ENCODE data around the gene IDI2. TPM values are rescaled to one million over a fixed set of nuclear protein-coding genes. Genes with fewer than 3 reads are reported as not detected.

IDI2 gene
- not detected for total RNA-seq
- not detected for polyA plus RNA-seq (2013, experiment 1 of 2)
- not detected for polyA plus RNA-seq (2013, experiment 2 of 2)
- 0 to 0.20 (median 0) reads per million in 172 experiments for total RNA-seq

GRCh38 chr10:1025683-1026082, at the start of gene IDI2:
Gene IDI2, minus strand, starts transcription at chr10:1025859. Its CDS starts 1,136 bp downstream, at chr10:1024723.
- Histone ChIP-seq H3K9me3 (ENCODE audit: control insufficient read depth in 1 of 2, insufficient read depth in 1 of 2, low read length in 2 of 2) (no peaks in the 10 kb centered on the region), H3K27ac (ENCODE audit: low read depth in 1 of 2, low read length in 2 of 2) (no peak within 1 kb of the TSS), H3K36me3 (ENCODE audit: insufficient read depth, low read length) (no peaks in the 10 kb centered on the region), H3K27me3 (ENCODE audit: control insufficient read depth in 1 of 2, insufficient read depth in 2 of 2, low read length in 2 of 2) (no peaks in the 10 kb centered on the region), H3K4me3 (ENCODE audit: low read length) (no peak within 1 kb of the TSS), H3K4me1 (ENCODE audit: insufficient read depth, low read length) (no peaks in the 10 kb centered on the region)
- H3K36me3 Mint-ChIP-seq (ENCODE audit: low read depth), result no peaks in the 10 kb centered on the region
- TF ChIP-seq CTCF (IDR thresholded peaks at IDR 0.05), result no peak
- H3K9me3 Mint-ChIP-seq, result no peaks in the 10 kb centered on the region
- H3K4me1 Mint-ChIP-seq (ENCODE audit: low read depth), result no peaks in the 10 kb centered on the region
- H3K27me3 Mint-ChIP-seq, result no peaks in the 10 kb centered on the region
- no peak for DNase-seq
- ATAC-seq (ENCODE audit: poor library complexity), result no peak
- no peak within 1 kb of the TSS for H3K4me3 Mint-ChIP-seq
- intact Hi-C loops (cut with DNase I, micrococcal nuclease), result no loop called here
- ChIA-PET POLR2A (interaction anchor here (0.9 kb wide), 1 partner anchor 23 kb away, joined by 3 read pairs; the partner anchor contains the start of gene IDI1), CTCF (no interaction called here)
- H3K27ac Mint-ChIP-seq, result no peak within 1 kb of the TSS

- peaks cover 5% of the 10 kb centered on the region for H3K4me1 ChIP-seq (ENCODE audit: insufficient read depth, low read length)
- H3K36me3 ChIP-seq (ENCODE audit: insufficient read depth, low read length), result peaks cover 44% of the 10 kb centered on the region
- ChIA-PET POLR2A (interaction anchor here (1.8 to 2.7 kb wide), 3 partner anchors 12 to 25 kb away, joined by 5 to 9 read pairs (median 6); partner anchors contain the start of genes IDI1 and WDR37), CTCF (interaction anchor here (0.7 to 1.6 kb wide), 3 partner anchors 11 to 25 kb away, joined by 3 to 6 read pairs (median 3); partner anchors contain the start of gene IDI1)
- no peaks in the 10 kb centered on the region for H3K9me3 ChIP-seq (ENCODE audit: control insufficient read depth in 1 of 2, insufficient read depth in 1 of 2, low read length in 2 of 2)
- Mint-ChIP-seq H3K27ac (peak overlapping the region; percentile 5), H3K4me1 (ENCODE audit: low read depth) (peaks cover 21% of the 10 kb centered on the region), H3K27me3 (no peaks in the 10 kb centered on the region), H3K4me3 (no peak overlapping the region), H3K9me3 (no peaks in the 10 kb centered on the region), H3K36me3 (ENCODE audit: low read depth) (peaks cover 65% of the 10 kb centered on the region)
- DNase-seq (peak in 4 of 14 experiments; percentile 9 to 41 (median 36)), ATAC-seq (ENCODE audit: poor library complexity) (no peak)
- intact Hi-C loops (cut with DNase I, micrococcal nuclease), result loop anchor here in 1 of 2 experiments (1.0 to 10.0 kb wide), 2 partner anchors 25 to 250 kb away; no protein-coding TSS in a partner anchor
- H3K27me3 ChIP-seq (ENCODE audit: control insufficient read depth in 1 of 2, insufficient read depth in 2 of 2, low read length in 2 of 2), result no peaks in the 10 kb centered on the region
- peak; percentile 18 for TF ChIP-seq CTCF (IDR thresholded peaks at IDR 0.05)
- no peak overlapping the region for H3K27ac ChIP-seq (ENCODE audit: low read depth in 1 of 2, low read length in 2 of 2)
- H3K4me3 ChIP-seq (ENCODE audit: low read length), result no peak overlapping the region
These were observed 49.2 kb upstream of the IDI2 start for GRCh38 chr10:1074748-1075308.

- Mint-ChIP-seq H3K36me3 (ENCODE audit: low read depth) (peaks cover 59% of the 10 kb centered on the region), H3K4me3 (no peak overlapping the region), H3K4me1 (ENCODE audit: low read depth) (peaks cover 27% of the 10 kb centered on the region), H3K27me3 (no peaks in the 10 kb centered on the region), H3K9me3 (no peaks in the 10 kb centered on the region), H3K27ac (no peak overlapping the region)
- POLR2A ChIA-PET, result interaction anchor here (0.6 to 2.7 kb wide), 4 partner anchors 11 to 31 kb away, joined by 3 to 9 read pairs (median 4); partner anchors contain the start of gene IDI1
- H3K9me3 ChIP-seq (ENCODE audit: control insufficient read depth in 1 of 2, insufficient read depth in 1 of 2, low read length in 2 of 2), result no peaks in the 10 kb centered on the region
- peaks cover 44% of the 10 kb centered on the region for H3K36me3 ChIP-seq (ENCODE audit: insufficient read depth, low read length)
- CTCF ChIA-PET, result interaction anchor here (0.9 to 1.6 kb wide), 2 partner anchors 12 to 25 kb away, joined by 3 to 6 read pairs; partner anchors contain the start of gene IDI1
- DNase-seq (peak in 1 of 14 experiments; percentile 7), ATAC-seq (ENCODE audit: poor library complexity) (no peak)
- no peaks in the 10 kb centered on the region for H3K27me3 ChIP-seq (ENCODE audit: control insufficient read depth in 1 of 2, insufficient read depth in 2 of 2, low read length in 2 of 2)
- intact Hi-C loops (cut with DNase I, micrococcal nuclease), result loop anchor here in 1 of 2 experiments (1.0 to 10.0 kb wide), 2 partner anchors 24 to 249 kb away; no protein-coding TSS in a partner anchor
- H3K27ac ChIP-seq (ENCODE audit: low read depth in 1 of 2, low read length in 2 of 2), result no peak overlapping the region
- TF ChIP-seq CTCF (IDR thresholded peaks at IDR 0.05), result no peak
- no peak overlapping the region for H3K4me3 ChIP-seq (ENCODE audit: low read length)
- H3K4me1 ChIP-seq (ENCODE audit: insufficient read depth, low read length), result peaks cover 5% of the 10 kb centered on the region
These were observed 48.5 kb upstream of the IDI2 start for GRCh38 chr10:1074052-1074747.

Measured in CD4-positive, alpha-beta T cell (primary cell).